Ascending aorta (tissue), 2 donors: ENCODE results near the gene SPATA31C2. TPM values are rescaled to one million over a fixed set of nuclear protein-coding genes. Genes with fewer than 3 reads are reported as not detected.
"Not testable (repeated sequence)": the region's sequence is repeated elsewhere in the genome, so short reads cannot be mapped to it uniquely, and the experiment has no call there.

Experiments
- DNase-seq, 2 donors: peaks; one replicate each; pipeline ENCODE4 v3.0.0-alpha.2; 2019; ENCODE audit warnings: low spot score in 2 of 2
- H3K27ac ChIP-seq, 2 donors: fragments of 200-600 bp; sonication (generic); one replicate each; pipeline ENCODE4 v1.5.1; 2016 to 2017; ENCODE audit warnings: mild to moderate bottlenecking in 1 of 2
- H3K27me3 ChIP-seq: fragments of 200-600 bp; sonication (generic); one replicate; pipeline ENCODE4 v1.5.1; 2017
- H3K36me3 ChIP-seq, 2 donors: fragments of 200-600 bp; sonication (generic); one replicate each; pipeline ENCODE4 v1.5.1; 2016
- H3K4me1 ChIP-seq, 2 donors: fragments of 200-600 bp; sonication (generic); one replicate each; pipeline ENCODE4 v1.5.1; 2016 to 2017; ENCODE audit warnings: mild to moderate bottlenecking in 1 of 2
- H3K4me3 ChIP-seq, 2 donors: fragments of 200-600 bp; sonication (generic); one replicate each; pipeline ENCODE4 v1.5.1; 2016 to 2017; ENCODE audit warnings: mild to moderate bottlenecking in 1 of 2
- H3K9me3 ChIP-seq, 2 donors: fragments of 200-600 bp; sonication (generic); one replicate each; pipeline ENCODE4 v1.5.1; 2016
- intact Hi-C: fragments of 100-400 bp; cut with DNase I; formaldehyde crosslinking; loops from one replicate; pipeline ENCODE4 v1.15.1; 2023
- total RNA-seq: library from RNA; depleted of rRNA; stranded (reverse); fragments of >200 nt; gene quantifications from one replicate; pipeline ENCODE4 v1.1.0, GENCODE V29; 2016
- TF ChIP-seq, protein P1 (sequence below), 3 experiments: fragments of 200-600 bp in 2 of 3; fragments of 450-650 bp in 1 of 3; sonication (generic) in 2 of 3; IDR thresholded peaks; one replicate each; pipeline ENCODE4 v1.5.1; 2016 to 2019; ENCODE audit warnings: antibody characterized with exemption in 3 of 3, mild to moderate bottlenecking in 1 of 3, moderate library complexity in 1 of 3

Gene SPATA31C2
- total RNA-seq, 1 donor from 2014 or later, result not detected

DNA sequence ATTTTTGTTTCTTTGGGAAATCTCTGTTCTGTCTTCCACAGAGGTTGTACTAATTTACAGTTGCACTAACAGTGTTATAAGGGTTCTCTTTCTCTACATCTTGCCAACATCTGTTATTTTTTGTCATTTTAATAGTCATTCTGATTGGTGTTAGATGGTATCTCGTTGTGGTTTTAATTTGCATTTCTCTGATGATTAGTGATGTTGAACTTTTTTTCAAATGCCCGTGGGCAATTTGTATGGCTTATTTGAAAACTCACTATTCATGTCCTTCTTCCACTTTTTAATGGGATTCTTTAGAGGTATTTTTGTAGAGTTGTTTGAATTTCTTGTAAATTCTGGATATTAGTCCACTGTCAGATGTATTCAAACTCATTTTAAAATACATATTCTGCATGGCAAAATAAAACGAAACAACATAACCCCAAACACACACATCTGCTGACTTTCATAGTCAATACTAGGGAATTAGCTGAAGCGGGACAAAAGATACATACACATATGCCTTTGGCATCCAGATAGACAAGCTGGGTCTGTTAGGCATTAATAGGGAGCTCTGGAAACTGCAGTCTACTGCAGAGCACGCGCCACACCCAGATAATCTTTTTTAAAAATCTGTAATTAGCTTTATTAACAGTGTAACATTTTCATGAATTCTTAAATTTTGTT, 5.8 kb upstream of the SPATA31C2 start:
- no peaks in the 10 kb centered on the region for H3K4me1 ChIP-seq
- no peaks in the 10 kb centered on the region for H3K9me3 ChIP-seq
- H3K27me3 ChIP-seq, result no peaks in the 10 kb centered on the region
- TF ChIP-seq, protein P1, sequence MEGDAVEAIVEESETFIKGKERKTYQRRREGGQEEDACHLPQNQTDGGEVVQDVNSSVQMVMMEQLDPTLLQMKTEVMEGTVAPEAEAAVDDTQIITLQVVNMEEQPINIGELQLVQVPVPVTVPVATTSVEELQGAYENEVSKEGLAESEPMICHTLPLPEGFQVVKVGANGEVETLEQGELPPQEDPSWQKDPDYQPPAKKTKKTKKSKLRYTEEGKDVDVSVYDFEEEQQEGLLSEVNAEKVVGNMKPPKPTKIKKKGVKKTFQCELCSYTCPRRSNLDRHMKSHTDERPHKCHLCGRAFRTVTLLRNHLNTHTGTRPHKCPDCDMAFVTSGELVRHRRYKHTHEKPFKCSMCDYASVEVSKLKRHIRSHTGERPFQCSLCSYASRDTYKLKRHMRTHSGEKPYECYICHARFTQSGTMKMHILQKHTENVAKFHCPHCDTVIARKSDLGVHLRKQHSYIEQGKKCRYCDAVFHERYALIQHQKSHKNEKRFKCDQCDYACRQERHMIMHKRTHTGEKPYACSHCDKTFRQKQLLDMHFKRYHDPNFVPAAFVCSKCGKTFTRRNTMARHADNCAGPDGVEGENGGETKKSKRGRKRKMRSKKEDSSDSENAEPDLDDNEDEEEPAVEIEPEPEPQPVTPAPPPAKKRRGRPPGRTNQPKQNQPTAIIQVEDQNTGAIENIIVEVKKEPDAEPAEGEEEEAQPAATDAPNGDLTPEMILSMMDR (IDR thresholded peaks at IDR 0.05), result no peak
- H3K27ac ChIP-seq, result no peak overlapping the region
- intact Hi-C loops, result no loop called here
- H3K4me3 ChIP-seq, result no peak overlapping the region
- DNase-seq, result no peak
- H3K36me3 ChIP-seq, result no peaks in the 10 kb centered on the region

DNA sequence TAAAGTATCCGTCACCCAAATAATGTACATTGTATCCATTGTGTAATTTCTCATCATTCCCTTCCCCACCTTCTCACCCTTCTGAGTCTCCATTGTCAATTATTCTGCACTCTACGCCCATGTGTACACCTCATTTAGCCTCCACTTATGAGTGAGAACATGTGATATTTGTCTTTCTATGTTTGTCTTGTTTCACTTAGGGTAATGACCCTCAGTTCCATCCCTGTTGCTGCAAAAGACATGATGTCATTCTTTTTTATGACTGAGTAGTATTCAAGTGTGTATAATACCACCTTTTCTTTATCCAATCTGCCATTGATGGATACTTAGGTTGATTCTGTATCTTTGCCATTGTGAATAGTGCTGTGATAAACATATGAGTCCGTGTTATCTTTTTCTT, 4.9 kb upstream of the SPATA31C2 start:
- intact Hi-C loops, result no loop called here
- Histone ChIP-seq H3K36me3 (no peaks in the 10 kb centered on the region), H3K9me3 (no peaks in the 10 kb centered on the region), H3K4me3 (no peak overlapping the region), H3K4me1 (no peaks in the 10 kb centered on the region), H3K27ac (no peak overlapping the region), H3K27me3 (no peaks in the 10 kb centered on the region)
- TF ChIP-seq, protein P1 (IDR thresholded peaks at IDR 0.05), result no peak
- no peak for DNase-seq

DNA sequence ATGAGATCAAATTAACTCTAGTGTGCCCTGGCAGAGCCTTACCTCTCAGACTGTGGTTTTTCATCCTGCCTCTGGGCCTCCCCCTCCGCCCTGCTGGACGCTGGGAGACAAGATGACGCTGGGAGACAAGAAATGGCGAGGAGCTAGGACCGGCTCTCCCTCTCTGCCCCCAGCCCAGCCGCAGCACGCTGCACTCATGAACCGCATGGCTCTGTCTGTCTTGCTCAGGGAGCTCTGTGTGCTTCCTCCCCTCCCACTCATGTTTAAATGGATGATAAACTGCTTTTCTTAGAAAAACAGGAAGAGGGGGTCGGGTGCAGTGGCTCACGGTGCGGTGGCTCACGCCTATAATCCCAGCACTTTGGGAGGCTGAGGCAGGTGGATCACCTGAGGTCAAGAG, 4.7 kb downstream of the SPATA31C2 start:
- H3K9me3 ChIP-seq, H3K27me3 ChIP-seq, H3K4me3 ChIP-seq, H3K4me1 ChIP-seq, H3K27ac ChIP-seq, intact Hi-C loops, DNase-seq, H3K36me3 ChIP-seq: not testable (repeated sequence)

DNA sequence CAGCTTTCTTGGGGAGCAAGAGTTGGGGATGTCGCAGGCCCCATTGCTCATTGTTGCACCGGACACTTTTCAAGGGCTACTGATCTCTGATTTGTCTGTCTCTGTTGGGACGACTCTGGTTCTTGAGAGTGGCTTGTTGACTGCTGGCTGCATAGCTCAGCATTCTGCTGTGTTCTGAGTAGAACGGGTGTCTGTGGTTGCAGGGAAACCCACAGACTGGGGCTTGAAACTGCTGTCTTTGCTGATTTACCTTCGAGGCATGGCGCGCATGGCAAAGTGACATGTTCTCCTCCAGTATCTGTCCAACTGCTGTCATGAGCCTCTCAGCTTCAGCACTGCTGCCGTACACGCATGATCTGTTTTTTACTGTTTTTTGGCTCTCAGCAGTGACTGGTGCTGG, 8.7 kb downstream of the SPATA31C2 start:
- H3K27ac ChIP-seq, H3K27me3 ChIP-seq, H3K9me3 ChIP-seq, H3K4me3 ChIP-seq, DNase-seq, intact Hi-C loops, H3K4me1 ChIP-seq, H3K36me3 ChIP-seq: not testable (repeated sequence)

DNA sequence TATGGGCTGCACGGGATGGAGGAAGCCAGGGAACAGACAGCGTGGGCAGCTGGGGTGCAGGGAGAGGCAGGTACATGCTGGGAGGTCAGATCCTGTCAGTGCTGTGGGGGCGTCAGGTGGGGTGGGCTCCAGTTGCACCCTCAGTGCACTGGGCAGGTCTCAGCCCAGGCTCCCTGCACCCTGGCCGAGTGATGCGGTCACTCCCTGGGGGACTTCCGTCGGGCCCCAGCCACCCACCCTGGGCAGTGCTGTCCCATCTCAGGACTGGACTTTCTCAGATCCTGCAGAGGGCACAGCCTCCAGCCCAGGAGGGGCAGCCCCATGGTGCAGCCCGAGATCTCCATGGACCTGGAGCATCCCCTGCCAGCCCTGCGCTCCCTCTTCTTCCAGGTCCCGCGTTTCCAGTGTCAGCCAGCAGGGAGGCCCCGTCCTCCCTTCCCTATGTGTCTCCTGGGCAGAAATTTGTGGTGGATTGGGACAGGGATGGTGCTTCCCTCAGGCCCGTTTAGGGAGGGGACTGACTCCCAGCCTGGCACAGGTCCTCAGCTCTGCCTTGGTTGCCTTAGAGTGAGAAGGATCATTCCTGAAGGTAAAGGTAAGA, 10.5 kb downstream of the SPATA31C2 start:
- H3K4me3 ChIP-seq, H3K36me3 ChIP-seq, H3K27me3 ChIP-seq, H3K9me3 ChIP-seq, intact Hi-C loops, H3K27ac ChIP-seq, H3K4me1 ChIP-seq, DNase-seq: not testable (repeated sequence)

DNA sequence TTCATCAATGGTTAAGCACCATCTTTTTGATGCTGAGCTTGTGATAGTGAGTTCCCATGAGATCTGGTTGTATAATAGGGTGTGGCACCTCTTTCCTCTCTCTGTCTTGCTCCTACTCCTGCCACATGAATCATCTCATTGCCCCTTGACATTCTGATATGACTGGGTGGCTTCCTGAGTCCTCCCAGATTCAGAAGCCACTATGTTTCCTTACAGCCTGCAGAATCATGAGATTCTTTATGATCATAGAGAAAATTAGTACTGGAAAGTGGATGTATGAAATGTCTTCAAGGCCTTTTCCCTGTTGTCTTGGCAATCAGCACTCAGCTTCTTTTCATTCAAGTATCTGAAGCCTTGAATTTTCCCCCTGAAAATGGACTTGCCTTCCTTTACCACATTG, 14.9 kb downstream of the SPATA31C2 start:
- DNase-seq, H3K36me3 ChIP-seq, H3K27ac ChIP-seq, H3K27me3 ChIP-seq, intact Hi-C loops, H3K4me3 ChIP-seq, H3K9me3 ChIP-seq, H3K4me1 ChIP-seq: not testable (repeated sequence)

DNA sequence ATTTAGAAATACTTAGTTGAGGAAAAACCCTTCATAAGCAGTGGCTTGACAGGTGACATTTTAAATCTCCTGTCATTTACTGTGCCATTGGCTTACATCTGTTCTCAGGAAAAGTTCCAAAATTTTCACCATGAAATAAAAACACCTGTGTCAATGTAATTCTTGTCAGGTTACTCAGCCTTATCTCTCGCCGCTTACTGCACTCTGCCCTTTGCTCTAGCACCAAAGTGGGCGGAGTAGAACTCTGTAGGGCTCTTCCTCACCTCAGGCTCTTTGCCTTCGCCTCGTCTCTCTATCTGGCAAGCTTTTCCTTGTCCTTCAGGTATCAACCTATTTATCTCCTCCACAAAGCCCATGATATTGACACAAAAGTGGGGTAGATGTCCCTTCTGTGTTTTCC, 20.2 kb downstream of the SPATA31C2 start:
- H3K36me3 ChIP-seq, H3K4me1 ChIP-seq, intact Hi-C loops, H3K9me3 ChIP-seq, H3K4me3 ChIP-seq, H3K27me3 ChIP-seq, H3K27ac ChIP-seq, DNase-seq: not testable (repeated sequence)

DNA sequence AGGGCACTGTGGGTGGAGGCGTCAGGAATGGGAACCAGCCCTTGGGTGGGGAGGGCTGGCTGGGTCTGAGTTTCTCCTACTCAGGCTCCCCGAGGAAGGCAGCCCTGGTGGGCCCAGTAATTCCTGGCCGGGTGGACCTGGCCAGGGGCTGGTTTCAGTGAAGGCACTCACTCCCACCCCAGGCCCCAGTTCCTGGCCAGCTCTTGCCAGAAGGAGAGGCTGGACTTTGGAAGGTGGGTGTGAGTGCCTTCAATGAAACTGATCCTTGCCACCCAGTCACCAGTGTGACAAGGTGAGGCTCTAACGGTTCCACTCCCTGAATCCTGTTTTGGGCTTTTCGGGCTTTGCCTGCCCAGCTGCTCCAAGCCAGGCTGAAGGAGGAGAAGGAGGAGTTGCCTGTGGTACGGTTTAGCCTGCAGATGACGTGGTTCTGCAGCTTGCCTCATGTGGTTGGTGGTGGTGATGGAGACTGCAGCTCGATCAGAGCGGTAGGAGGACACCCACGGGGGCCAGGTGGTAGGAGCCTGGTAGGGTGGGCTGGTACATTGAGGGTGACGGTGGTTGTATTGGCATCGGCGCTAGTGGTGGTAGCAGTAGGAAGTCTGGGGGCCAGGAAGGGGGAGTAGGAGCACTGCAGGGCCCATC, 23.2 kb downstream of the SPATA31C2 start:
- DNase-seq, intact Hi-C loops, H3K9me3 ChIP-seq, H3K4me1 ChIP-seq, H3K27me3 ChIP-seq, H3K27ac ChIP-seq, H3K4me3 ChIP-seq, H3K36me3 ChIP-seq: not testable (repeated sequence)

DNA sequence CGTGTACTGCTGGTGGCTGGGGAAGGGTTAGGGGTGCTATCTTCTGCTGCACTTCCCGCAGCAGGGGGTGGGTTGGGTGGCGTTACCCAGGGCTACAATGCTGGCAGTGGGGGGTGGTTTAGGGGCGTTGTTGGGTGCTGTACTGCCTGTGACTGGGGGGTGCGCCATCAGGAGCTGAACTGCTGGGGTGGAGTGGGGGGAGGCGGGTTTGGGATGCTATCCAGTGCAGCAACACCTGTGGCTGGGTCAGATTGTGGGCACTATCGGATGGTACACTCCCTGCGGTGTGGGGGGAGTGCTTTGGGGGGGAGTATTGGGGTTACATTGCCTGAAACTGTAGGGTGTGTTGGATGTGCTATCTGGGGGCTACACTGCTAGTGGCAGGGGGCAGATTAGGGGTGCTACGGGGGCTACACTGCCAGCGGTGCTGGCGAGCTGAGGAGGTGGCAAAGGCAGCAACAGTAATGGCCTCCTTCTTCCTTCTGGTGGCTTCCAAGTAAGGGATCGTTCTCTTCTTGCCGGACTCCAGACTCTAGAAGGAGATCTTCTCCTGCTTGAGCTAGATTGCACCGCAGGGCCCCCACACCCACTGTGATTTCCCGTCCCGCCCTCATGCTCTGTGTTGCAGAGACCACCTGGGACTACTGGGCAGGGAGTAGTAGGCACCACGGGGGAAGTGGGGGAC, 23.9 kb downstream of the SPATA31C2 start:
- H3K36me3 ChIP-seq, H3K4me3 ChIP-seq, DNase-seq, H3K27ac ChIP-seq, H3K27me3 ChIP-seq, H3K9me3 ChIP-seq, intact Hi-C loops, H3K4me1 ChIP-seq: not testable (repeated sequence)

DNA sequence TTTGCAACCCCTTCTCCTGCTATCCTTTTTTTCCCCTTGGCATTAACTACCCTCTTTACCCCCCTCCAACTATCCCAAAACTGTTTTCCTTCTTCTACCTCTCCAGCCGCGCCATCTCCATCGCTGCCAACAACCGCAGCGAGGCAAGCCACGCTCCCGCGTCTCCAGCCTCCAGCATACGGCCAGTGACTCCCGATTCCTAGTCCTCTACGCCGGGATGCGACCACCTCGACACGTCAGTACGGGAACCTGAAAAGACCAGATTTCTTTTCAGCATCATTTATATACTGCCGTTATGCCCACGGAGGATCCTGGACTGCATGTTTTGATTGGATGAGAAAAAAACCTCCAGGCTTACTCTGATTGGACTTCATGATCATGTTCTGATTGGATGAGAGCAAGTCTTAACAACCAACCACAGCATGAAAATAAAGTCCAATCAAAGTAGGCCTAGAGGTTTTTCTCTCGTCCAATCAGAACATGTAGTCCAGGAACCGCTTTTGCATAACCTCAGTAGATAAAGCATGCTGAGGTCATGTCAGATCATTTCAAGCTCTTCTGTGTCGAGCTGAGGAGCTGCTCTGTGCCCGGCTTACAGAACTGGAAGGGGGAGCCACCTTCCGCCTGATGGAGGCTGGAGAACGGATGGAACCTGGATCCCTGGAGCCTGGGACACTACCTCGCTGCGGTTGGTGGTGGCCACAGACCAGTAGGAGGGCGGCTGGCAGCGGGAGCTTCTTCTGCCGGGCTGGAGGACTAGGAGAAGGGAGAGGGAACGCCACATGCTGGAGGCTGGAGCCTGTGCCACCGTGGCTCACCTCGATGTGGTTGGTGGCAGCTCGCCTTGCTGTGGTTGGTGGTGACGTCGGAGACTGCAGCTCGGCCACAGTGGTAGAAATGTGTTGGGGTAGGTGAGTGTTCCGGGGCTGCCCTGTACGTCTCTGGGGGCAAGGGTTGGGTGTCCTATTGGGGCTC, 24.8 kb downstream of the SPATA31C2 start:
- H3K9me3 ChIP-seq, H3K27me3 ChIP-seq, H3K4me1 ChIP-seq, intact Hi-C loops, H3K36me3 ChIP-seq, H3K4me3 ChIP-seq, DNase-seq, H3K27ac ChIP-seq: not testable (repeated sequence)
